Astrocyte of the spinal cord (primary cell): ENCODE results near the gene VPS8.
"Not testable (repeated sequence)": the region's sequence is repeated elsewhere in the genome, so short reads cannot be mapped to it uniquely, and the experiment has no call there.

Source experiments
- DNase-seq: peaks from one replicate; pipeline ENCODE4 v3.0.0; 2011; ENCODE audit warnings: low read depth, low spot score
- H3K4me3 ChIP-seq: 2 replicates; pipeline ENCODE4 v1.5.1; 2011; ENCODE audit warnings: low read depth, mild to moderate bottlenecking, low read length, moderate library complexity
- in situ Hi-C: cut with HindIII; loops from 2 replicates; pipeline ENCODE4 v1.10.0; 2017; ENCODE audit warnings: low sequenced_read_pairs
- TF ChIP-seq, protein P1 (sequence below): IDR thresholded peaks from 2 replicates; pipeline ENCODE4 v1.5.1; 2012; ENCODE audit warnings: low read depth, mild to moderate bottlenecking, low read length, inconsistent platforms

The VPS8 gene

GRCh38 chr3:184953401-184953800, 141.4 kb downstream of the VPS8 start:
- H3K4me3 ChIP-seq: no peak overlapping the region
- TF ChIP-seq, protein P1, sequence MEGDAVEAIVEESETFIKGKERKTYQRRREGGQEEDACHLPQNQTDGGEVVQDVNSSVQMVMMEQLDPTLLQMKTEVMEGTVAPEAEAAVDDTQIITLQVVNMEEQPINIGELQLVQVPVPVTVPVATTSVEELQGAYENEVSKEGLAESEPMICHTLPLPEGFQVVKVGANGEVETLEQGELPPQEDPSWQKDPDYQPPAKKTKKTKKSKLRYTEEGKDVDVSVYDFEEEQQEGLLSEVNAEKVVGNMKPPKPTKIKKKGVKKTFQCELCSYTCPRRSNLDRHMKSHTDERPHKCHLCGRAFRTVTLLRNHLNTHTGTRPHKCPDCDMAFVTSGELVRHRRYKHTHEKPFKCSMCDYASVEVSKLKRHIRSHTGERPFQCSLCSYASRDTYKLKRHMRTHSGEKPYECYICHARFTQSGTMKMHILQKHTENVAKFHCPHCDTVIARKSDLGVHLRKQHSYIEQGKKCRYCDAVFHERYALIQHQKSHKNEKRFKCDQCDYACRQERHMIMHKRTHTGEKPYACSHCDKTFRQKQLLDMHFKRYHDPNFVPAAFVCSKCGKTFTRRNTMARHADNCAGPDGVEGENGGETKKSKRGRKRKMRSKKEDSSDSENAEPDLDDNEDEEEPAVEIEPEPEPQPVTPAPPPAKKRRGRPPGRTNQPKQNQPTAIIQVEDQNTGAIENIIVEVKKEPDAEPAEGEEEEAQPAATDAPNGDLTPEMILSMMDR: no peak
- DNase-seq: no peak
- in situ Hi-C loops: no loop called here

DNA sequence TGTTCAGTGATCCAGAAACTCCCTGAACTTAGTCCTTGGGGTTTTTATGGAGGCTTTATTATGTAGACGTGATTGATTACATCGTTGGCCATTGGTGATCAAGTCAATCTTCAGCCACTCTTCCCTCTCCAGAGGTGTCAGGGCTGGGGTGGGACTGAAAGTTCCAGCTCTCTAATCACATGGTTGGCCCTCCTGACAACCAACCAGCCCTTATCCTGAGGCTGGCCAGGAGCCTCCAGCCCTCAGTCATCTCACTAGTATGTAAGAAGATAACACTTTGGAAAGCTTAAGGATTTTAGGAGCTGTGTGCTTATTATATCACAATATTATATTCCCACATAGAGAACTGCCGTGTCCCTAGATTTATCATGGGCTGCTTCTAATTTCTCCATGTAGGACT, 142.3 kb downstream of the VPS8 start:
- TF ChIP-seq, protein P1: no peak
- in situ Hi-C loops: no loop called here
- no peak overlapping the region for H3K4me3 ChIP-seq
- DNase-seq: no peak

DNA sequence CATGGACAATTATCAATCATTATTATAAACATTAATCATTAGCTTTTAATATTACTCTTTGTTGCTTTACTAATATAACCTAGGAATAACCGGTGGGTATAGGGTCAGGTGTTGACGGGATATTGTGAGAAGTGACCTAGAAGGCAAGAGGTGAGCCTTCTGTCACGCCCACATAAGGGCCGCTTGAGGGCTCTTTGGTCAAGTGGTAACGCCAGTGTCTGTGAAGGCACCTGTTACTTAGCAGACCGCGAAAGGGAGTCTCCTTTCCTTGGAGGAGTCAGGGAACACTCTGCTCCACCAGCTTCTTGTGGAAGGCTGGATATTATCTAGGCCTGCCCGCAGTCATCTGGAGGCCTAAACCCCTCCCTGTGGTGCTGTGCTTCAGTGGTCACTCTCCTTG, 142.9 kb downstream of the VPS8 start:
- H3K4me3 ChIP-seq, in situ Hi-C loops, DNase-seq: not testable (repeated sequence)

GRCh38 chr3:184965639-184966430, 153.9 kb downstream of the VPS8 start:
- H3K4me3 ChIP-seq: no peak overlapping the region
- no peak for DNase-seq
- in situ Hi-C loops: no loop called here
- TF ChIP-seq, protein P1: no peak

GRCh38 chr3:184968115-184968514, 156.1 kb downstream of the VPS8 start:
- DNase-seq: no peak
- in situ Hi-C loops: no loop called here
- TF ChIP-seq, protein P1: no peak

DNA sequence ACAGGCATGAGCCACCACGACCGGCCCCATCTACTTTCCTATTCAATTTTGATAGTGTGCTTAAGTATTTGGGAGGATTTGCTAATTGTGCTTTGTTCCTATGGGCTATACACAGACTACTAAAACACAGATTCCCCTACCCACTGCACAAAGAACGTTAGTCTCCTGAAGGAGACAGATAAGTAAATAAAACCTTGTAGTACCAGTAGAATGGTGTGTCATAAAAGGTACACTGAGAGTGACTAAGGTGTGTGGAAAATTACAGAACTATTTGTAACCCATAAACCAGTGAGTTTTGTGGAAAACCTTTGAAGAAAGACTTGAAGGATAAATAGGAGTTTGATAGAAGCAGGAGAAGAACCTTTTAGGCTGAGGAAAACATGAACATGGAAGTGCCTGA, 158.2 kb downstream of the VPS8 start:
- DNase-seq: no peak
- TF ChIP-seq, protein P1: no peak
- in situ Hi-C loops: no loop called here
- no peak overlapping the region for H3K4me3 ChIP-seq

More at GRCh38 chr3:184968115-184968514, 156.1 kb downstream of the VPS8 start:
- no peak overlapping the region for H3K4me3 ChIP-seq

DNA sequence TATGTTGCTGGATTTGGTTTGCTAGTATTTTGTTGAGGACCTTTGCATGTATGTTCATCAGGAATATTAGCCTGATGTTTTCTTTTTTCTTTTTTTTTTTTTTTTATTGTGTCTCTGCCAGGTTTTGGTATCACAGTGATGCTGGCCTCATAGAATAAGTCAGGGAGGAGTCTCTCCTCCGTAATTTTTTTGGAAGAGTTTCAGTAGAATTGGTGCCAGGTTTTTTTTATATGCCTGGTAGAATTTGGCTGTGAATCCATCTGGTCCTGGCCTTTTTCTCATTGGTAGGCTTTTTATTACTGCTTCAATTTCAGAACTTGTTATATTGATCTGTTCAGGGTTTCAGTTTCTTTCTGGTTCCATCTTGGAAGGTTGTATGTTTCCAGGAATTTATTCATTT, 165.8 kb downstream of the VPS8 start:
- TF ChIP-seq, protein P1: no peak
- DNase-seq: no peak
- in situ Hi-C loops: no loop called here
- H3K4me3 ChIP-seq: no peak overlapping the region
